Astrocyte of the cerebellum (primary cell): ENCODE data around the gene ADCY7.
A peak's percentile ranks its signal among the peaks of the same experiment; 100 is the strongest.

Experiments used
- DNase-seq: peaks from one replicate; pipeline ENCODE4 v3.0.0-alpha.2; 2011; ENCODE audit warnings: low read depth
- H3K4me3 ChIP-seq: 2 replicates; pipeline ENCODE4 v1.5.1; 2011; ENCODE audit warnings: mild to moderate bottlenecking, low read depth, low read length, moderate library complexity
- in situ Hi-C: cut with HindIII; loops from 2 replicates; pipeline ENCODE4 v1.10.0; 2017; ENCODE audit warnings: low sequenced_read_pairs
- TF ChIP-seq, protein P1 (sequence below): IDR thresholded peaks from 2 replicates; pipeline ENCODE4 v1.5.1; 2012; ENCODE audit warnings: low read length, low read depth, moderate library complexity, mild to moderate bottlenecking; ENCODE audit errors: missing control alignments

The ADCY7 gene

DNA sequence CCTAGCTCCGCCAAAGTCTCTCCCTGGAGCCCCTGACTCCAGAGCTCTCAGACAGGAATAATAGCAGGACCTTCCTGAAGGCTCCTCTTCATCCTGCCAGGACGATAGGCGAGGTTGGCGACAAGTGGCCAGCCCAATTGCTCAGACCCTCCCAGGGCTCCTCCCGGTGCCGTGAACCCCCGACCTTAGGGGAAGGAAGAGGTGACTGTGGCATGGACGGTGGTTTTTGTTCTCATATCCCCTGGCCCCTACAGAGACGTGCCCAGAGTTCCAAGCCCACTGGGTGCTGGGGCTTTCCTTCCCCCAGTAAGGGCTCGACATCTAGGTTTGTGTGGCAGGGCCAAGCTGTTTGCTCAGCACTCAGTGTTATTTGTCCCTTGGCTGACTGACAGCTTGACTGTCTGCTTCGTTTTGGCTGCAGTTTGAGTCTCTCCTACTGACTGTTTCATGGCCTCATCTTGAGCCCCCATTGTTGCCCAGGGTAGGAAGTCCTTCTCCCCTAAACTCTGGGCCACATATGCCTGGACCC is 4.6 kb upstream of the ADCY7 start:
- H3K4me3 ChIP-seq = no peak overlapping the region
- in situ Hi-C loops = loop anchor here (5.0 kb wide), 1 partner anchor 41 kb away; no protein-coding TSS in a partner anchor
- no peak for DNase-seq
- TF ChIP-seq, protein P1, sequence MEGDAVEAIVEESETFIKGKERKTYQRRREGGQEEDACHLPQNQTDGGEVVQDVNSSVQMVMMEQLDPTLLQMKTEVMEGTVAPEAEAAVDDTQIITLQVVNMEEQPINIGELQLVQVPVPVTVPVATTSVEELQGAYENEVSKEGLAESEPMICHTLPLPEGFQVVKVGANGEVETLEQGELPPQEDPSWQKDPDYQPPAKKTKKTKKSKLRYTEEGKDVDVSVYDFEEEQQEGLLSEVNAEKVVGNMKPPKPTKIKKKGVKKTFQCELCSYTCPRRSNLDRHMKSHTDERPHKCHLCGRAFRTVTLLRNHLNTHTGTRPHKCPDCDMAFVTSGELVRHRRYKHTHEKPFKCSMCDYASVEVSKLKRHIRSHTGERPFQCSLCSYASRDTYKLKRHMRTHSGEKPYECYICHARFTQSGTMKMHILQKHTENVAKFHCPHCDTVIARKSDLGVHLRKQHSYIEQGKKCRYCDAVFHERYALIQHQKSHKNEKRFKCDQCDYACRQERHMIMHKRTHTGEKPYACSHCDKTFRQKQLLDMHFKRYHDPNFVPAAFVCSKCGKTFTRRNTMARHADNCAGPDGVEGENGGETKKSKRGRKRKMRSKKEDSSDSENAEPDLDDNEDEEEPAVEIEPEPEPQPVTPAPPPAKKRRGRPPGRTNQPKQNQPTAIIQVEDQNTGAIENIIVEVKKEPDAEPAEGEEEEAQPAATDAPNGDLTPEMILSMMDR = no peak

DNA sequence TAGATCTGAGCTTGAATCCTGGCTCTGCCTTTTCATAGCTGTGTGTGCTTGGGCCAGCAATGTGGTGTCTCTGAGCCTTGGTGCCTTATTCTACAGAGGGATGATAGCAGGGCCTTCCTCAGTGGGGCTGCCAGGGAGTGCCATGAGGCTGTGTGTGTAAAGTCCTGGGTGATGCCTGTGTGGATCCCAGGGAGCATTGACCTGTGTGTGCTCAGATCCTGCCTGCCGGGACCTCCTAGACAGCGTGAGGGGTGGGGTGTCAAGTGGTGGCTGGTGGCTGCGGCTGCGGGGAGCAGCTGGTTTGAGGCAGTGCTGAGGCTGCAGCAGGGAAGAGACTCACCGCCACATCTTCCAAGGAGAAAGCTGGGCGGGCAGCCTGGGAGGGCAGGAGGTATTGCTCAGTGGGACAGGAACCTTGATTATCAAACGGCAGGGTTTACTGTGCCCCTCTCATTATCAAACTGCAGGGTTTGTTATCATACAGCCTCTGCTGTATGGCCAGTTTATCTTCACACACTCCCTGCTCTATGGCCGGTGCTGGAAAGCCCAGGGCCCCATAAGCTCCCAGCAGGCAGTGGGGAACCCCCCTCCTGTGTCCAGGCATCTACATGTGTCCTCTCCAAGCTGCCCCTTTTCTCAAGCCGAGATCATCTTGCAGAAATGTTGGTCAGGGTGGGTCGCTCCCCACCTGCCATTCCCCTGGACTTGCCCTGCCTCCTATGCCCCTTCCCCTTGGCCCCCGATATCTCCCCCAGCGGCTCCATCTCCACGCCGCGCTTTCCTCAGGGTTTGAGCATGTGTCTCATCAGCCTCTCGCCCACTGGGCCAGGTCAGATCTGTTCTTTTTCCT is 3.1 kb upstream of the ADCY7 start:
- in situ Hi-C loops = loop anchor here (5.0 kb wide), 1 partner anchor 39 kb away; no protein-coding TSS in a partner anchor
- H3K4me3 ChIP-seq = no peak overlapping the region
- DNase-seq = no peak
- TF ChIP-seq, protein P1 = no peak

DNA sequence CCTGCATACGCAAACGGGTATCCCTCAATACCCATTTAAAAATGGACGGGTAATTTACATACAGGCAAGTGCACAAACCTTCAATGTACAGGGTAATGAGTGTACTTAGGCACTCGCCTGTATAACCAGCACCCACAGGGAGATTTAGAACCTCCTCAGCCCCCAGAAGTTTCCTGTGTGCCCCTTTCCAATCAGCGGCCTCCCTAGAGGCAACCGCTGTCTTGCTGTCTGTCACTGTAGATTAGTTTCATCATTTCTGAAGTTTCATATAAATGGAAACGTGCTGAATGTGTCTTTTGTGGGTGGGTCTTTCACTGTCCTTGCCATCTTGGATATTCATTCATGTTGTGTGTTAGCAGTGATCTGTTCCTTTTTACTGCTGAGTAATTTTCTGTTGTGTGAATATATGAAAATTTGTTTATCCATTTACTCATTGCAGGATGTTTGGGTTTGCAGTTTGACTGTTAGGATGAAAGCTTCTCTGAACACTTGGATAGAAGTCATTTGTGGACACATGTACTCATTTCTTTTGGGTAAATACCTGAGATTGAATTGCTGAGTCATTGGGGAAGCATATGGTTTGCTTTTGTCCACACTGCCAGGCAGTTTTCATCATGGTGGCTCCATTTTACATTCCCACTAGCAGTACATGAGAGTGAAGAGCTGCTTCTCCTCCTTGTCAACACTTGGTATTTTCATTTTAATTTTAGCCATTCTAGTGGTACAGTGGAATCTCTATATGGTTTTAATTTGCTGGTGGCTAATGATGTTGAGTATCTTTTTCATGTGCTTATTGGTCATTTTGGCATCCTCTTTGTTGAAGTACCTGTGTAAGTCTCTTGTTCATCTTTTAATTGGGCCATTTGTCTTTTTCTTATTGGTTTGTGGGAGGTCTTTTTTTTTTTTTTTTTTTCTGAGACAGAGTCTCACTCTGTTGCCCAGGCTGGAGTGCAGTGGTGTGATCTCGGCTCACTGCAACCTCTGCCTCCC is 2.1 kb upstream of the ADCY7 start:
- TF ChIP-seq, protein P1 = no peak
- H3K4me3 ChIP-seq = no peak overlapping the region
- in situ Hi-C loops = loop anchor here (5.0 kb wide), 1 partner anchor 38 kb away; no protein-coding TSS in a partner anchor
- no peak for DNase-seq

DNA sequence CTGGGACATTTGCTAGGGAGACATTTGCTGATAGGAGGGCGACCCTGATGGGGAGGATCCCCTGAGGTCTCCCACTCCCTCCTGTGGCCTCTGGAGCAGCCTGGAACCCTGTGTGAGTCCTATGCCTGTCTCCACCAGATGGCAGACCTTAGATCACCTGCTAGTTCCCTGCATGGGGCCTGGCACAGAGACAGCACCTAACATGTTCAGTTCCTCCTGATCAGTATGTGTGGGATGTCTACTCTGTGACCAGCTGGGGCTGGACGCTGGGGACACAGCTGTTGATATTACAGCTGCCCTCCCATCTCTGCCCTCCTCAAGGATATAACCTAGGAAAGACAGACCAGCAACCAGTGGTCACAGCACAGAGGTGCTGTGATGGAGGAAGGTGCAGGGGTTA is 1.1 kb upstream of the ADCY7 start:
- TF ChIP-seq, protein P1 = peak; percentile 26
- DNase-seq = no peak
- H3K4me3 ChIP-seq = no peak overlapping the region
- in situ Hi-C loops = no loop called here

DNA sequence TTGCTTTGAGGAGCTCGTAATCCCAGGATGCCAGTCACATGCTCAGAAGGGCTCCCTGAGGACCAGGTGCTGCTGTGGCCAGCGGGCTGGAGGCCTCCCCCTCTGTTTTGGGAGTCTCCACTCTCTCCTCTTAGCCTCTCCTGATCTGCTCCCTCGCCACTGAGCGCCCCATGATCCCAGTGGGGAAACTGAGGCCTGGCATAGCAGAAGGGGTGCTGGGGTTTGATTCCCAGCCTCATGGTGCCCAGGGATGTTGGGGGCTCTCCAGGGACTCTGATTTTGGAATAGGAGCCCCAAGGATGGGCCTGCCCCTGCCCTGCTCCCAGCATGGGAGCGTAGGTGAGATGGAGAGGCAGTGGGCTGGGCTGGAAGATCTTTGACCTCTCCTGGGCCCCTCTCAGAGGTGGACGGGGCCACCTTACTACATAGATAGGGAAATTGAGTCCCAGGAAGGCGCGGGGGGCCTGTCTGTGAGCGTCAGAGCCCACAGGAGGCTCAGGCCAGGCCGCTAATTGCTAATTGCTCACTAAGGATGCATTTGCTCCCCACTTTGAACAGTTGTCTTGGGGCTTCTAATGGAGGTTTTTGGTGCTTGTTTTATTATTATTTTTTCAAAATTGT is 525 bp upstream of the ADCY7 start:
- in situ Hi-C loops = no loop called here
- TF ChIP-seq, protein P1 = no peak
- DNase-seq = no peak
- H3K4me3 ChIP-seq = no peak overlapping the region

DNA sequence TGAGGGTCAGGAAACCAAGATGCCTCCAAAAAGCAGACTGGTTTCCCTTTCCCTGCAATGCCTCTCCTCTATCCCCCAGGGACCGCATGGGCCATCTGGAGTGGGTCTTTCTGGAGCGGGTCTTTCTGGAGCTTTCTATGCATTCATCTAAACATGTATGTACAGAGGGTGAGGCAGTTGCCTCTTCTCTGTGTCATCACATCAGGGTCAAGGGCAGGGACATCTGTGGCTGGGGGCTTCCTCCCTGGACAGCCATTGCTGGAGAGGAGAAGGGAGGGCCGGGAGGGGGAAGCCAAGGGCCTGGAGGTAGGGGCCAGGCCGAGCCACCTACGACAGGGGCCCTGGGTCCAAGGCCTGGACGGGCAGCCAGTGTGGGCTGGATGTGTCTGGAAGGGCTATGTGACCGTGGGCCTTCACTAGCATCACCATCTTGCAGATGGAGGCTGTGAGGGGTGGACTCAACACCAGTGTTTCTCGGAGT is 840 bp downstream of the ADCY7 start:
- in situ Hi-C loops = no loop called here
- TF ChIP-seq, protein P1 = no peak
- H3K4me3 ChIP-seq = no peak overlapping the region
- no peak for DNase-seq
